GM23338 (cell line): ENCODE data around the gene IFNB1. TPM values are rescaled to one million over a fixed set of nuclear protein-coding genes. Genes with fewer than 3 reads are reported as not detected.

Experiments
- ATAC-seq: fragments of 200-7000 bp; cut with Tn5 transposase; 3 replicates; pipeline ENCODE4 v1.9.1; 2020
- DNase-seq: peaks from one replicate; pipeline ENCODE4 v3.0.0-alpha.2; 2015; ENCODE audit warnings: low spot score
- H2AFZ ChIP-seq: fragments of 200-600 bp; sonication (generic); 2 replicates; pipeline ENCODE4 v1.8.0; 2016; ENCODE audit warnings: antibody characterized with exemption, mild to moderate bottlenecking, moderate library complexity
- H3F3A ChIP-seq: fragments of 200-600 bp; sonication (generic); replicated peaks from 2 replicates; pipeline ENCODE4 v1.8.0; 2017; ENCODE audit warnings: antibody characterized with exemption, mixed run types, low read depth
- H3K27ac ChIP-seq: fragments of 200-600 bp; sonication (generic); 2 replicates; pipeline ENCODE4 v1.6.1; 2016; ENCODE audit warnings: low read depth
- H3K27me3 ChIP-seq: fragments of 200-600 bp; sonication (generic); 2 replicates; pipeline ENCODE4 v1.8.0; 2016; ENCODE audit warnings: mild to moderate bottlenecking, mixed run types, moderate library complexity; ENCODE audit not compliant: insufficient read depth
- H3K36me3 ChIP-seq: fragments of 200-600 bp; sonication (generic); 2 replicates; pipeline ENCODE4 v1.8.0; 2016; ENCODE audit warnings: mild to moderate bottlenecking; ENCODE audit not compliant: insufficient read depth
- H3K4me1 ChIP-seq: fragments of 200-600 bp; sonication (generic); 2 replicates; pipeline ENCODE4 v1.8.0; 2016; ENCODE audit warnings: mild to moderate bottlenecking, moderate library complexity; ENCODE audit not compliant: insufficient read depth
- H3K4me2 ChIP-seq: fragments of 200-600 bp; sonication (generic); 2 replicates; pipeline ENCODE4 v1.7.1; 2017; ENCODE audit warnings: mixed run types
- H3K4me3 ChIP-seq: fragments of 200-600 bp; sonication (generic); 2 replicates; pipeline ENCODE4 v1.6.1; 2016; ENCODE audit warnings: mixed run types
- H3K79me2 ChIP-seq: fragments of 200-600 bp; sonication (generic); replicated peaks from 2 replicates; pipeline ENCODE4 v1.8.0; 2017; ENCODE audit warnings: mild to moderate bottlenecking; ENCODE audit not compliant: insufficient read depth
- H3K9me2 ChIP-seq: fragments of 200-600 bp; sonication (generic); 2 replicates; pipeline ENCODE4 v1.8.0; 2017; ENCODE audit not compliant: insufficient read depth
- H4K20me1 ChIP-seq: fragments of 200-600 bp; sonication (generic); replicated peaks from 2 replicates; pipeline ENCODE4 v1.8.0; 2017; ENCODE audit warnings: mild to moderate bottlenecking; ENCODE audit not compliant: insufficient read depth
- H3K27ac Mint-ChIP-seq: 2 replicates; pipeline ENCODE4 v1.8.0; 2020; ENCODE audit warnings: inconsistent platforms, mild to moderate bottlenecking, moderate library complexity, mixed read lengths
- H3K27me3 Mint-ChIP-seq: 3 replicates; pipeline ENCODE4 v1.8.0; 2022; ENCODE audit warnings: low read depth, mild to moderate bottlenecking, moderate library complexity, mixed read lengths, inconsistent platforms; ENCODE audit not compliant: insufficient read depth, poor library complexity
- H3K36me3 Mint-ChIP-seq: 3 replicates; pipeline ENCODE4 v1.8.0; 2021; ENCODE audit warnings: low read depth, mild to moderate bottlenecking, inconsistent platforms, moderate library complexity, mixed read lengths
- H3K4me1 Mint-ChIP-seq: 3 replicates; pipeline ENCODE4 v1.8.0; 2020; ENCODE audit warnings: mild to moderate bottlenecking, inconsistent platforms, mixed read lengths
- H3K4me3 Mint-ChIP-seq: 3 replicates; pipeline ENCODE4 v1.8.0; 2021; ENCODE audit warnings: moderate library complexity, mild to moderate bottlenecking, inconsistent platforms, mixed read lengths
- H3K9me3 Mint-ChIP-seq: 3 replicates; pipeline ENCODE4 v1.8.0; 2020; ENCODE audit warnings: moderate library complexity, mild to moderate bottlenecking, inconsistent platforms, mixed read lengths
- CREB1 ChIP-seq: fragments of 250-450 bp; sonication (Bioruptor Pico); IDR thresholded peaks from 2 replicates; pipeline ENCODE4 v1.5.0; 2020; ENCODE audit warnings: low read depth, mild to moderate bottlenecking, moderate library complexity
- EZH2 ChIP-seq: fragments of 200-600 bp; sonication (generic); IDR thresholded peaks from one replicate; pipeline ENCODE4 v1.8.0; 2017; ENCODE audit warnings: antibody characterized with exemption, mild to moderate bottlenecking, low read depth; ENCODE audit not compliant: unreplicated experiment
- EZH2phosphoT487 ChIP-seq: fragments of 200-600 bp; sonication (generic); IDR thresholded peaks from one replicate; pipeline ENCODE4 v1.8.1; 2018; ENCODE audit warnings: antibody characterized with exemption; ENCODE audit not compliant: unreplicated experiment
- JUNB ChIP-seq: IDR thresholded peaks from one replicate; pipeline ENCODE4 v1.6.1; 2016; ENCODE audit warnings: antibody characterized with exemption; ENCODE audit not compliant: unreplicated experiment
- NANOG ChIP-seq: IDR thresholded peaks from 2 replicates; pipeline ENCODE4 v1.6.1; 2016; ENCODE audit warnings: antibody characterized with exemption, borderline replicate concordance
- POLR2AphosphoS5 ChIP-seq: IDR thresholded peaks from 2 replicates; pipeline ENCODE4 v1.6.1; 2016; ENCODE audit warnings: antibody characterized with exemption, low read depth
- STAT1 ChIP-seq: IDR thresholded peaks from one replicate; pipeline ENCODE4 v1.6.1; 2016; ENCODE audit warnings: antibody characterized with exemption; ENCODE audit not compliant: unreplicated experiment
- ZNF114 ChIP-seq: fragments of 250-450 bp; sonication (Bioruptor Pico); IDR thresholded peaks from 2 replicates; pipeline ENCODE4 v1.5.0; 2020; ENCODE audit warnings: mild to moderate bottlenecking, moderate library complexity
- ZNF331 ChIP-seq: fragments of 250-450 bp; sonication (Bioruptor Pico); IDR thresholded peaks from 2 replicates; pipeline ENCODE4 v1.5.0; 2020; ENCODE audit warnings: low read depth, mild to moderate bottlenecking, moderate library complexity
- polyA plus RNA-seq: library from polyadenylated mRNA; unstranded; fragments of >200 nt; fragmentation: Nextera tagmentation; extraction: Ambion mirVana; gene quantifications from 2 replicates; pipeline ENCODE4 v1.2.1, GENCODE V29; 2016
- total RNA-seq: library from RNA; depleted of rRNA; stranded (reverse); fragments of >200 nt; shearing (Covaris generic); gene quantifications from 2 replicates; pipeline ENCODE4 v1.2.3, GENCODE V29; 2014
- TF ChIP-seq, protein P1 (sequence below), 2 experiments: fragments of 200-600 bp in 1 of 2; sonication (generic) in 1 of 2; conservative IDR thresholded peaks; 2 replicates each; pipeline versions ENCODE4 v1.5.1 to v1.6.1; 2016 to 2017; ENCODE audit warnings: antibody characterized with exemption in 2 of 2, low read depth in 2 of 2, mild to moderate bottlenecking in 2 of 2, moderate library complexity in 1 of 2
- TF ChIP-seq, protein P2 (sequence below): IDR thresholded peaks from one replicate; pipeline ENCODE4 v1.6.1; 2018; ENCODE audit warnings: antibody characterized with exemption; ENCODE audit not compliant: unreplicated experiment
- TF ChIP-seq, protein P3 (sequence below): IDR thresholded peaks from 2 replicates; pipeline ENCODE4 v1.6.1; 2016; ENCODE audit warnings: antibody characterized with exemption
- TF ChIP-seq, protein P4 (sequence below): fragments of 250-450 bp; sonication (Bioruptor Pico); IDR thresholded peaks from 2 replicates; pipeline ENCODE4 v1.5.0; 2020; ENCODE audit warnings: mild to moderate bottlenecking, moderate library complexity

Gene IFNB1
- total and polyA plus RNA-seq, 2 experiments from 2014 or later = not detected

DNA sequence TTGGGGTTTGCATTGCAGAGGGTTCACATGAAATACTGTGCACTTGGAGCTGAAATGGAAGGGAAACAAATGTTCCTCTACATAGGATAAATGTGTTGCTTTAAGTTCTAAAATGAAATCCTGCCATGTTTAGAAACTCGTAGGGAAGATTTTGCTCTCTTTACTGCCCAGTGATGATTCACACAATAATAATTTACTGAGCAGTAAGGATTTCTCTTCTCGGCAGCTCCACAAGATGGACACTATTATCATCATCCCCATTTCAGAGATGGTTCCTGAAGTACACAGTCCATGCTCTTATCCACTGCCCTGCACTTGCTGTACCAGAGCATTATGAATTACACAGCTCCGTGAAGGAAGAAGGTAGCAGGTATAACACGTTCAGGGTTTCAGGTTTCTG is 50.4 kb downstream of the IFNB1 start:
- Histone ChIP-seq H3K4me1 (peaks cover 21% of the 10 kb centered on the region), H4K20me1 (no peaks in the 10 kb centered on the region), H2AFZ (no peak overlapping the region), H3K9me2 (no peaks in the 10 kb centered on the region), H3K79me2 (no peaks in the 10 kb centered on the region), H3F3A (peaks cover 5% of the 10 kb centered on the region; the same call in 1 of the 2 replicates), H3K27ac (no peak overlapping the region), H3K4me2 (no peak overlapping the region), H3K4me3 (no peak overlapping the region), H3K36me3 (no peaks in the 10 kb centered on the region), H3K27me3 (peaks cover under 1% of the 10 kb centered on the region; the same call in 1 of the 2 replicates)
- ATAC-seq = no peak
- H3K4me1 Mint-ChIP-seq = peaks cover 3% of the 10 kb centered on the region; the same call in 2 of the 3 replicates
- no peak overlapping the region for H3K4me3 Mint-ChIP-seq
- no peak for DNase-seq
- peaks cover under 1% of the 10 kb centered on the region; the same call in 1 of the 3 replicates for H3K9me3 Mint-ChIP-seq
- H3K27me3 Mint-ChIP-seq = peaks cover under 1% of the 10 kb centered on the region
- no peak overlapping the region for H3K27ac Mint-ChIP-seq
- H3K36me3 Mint-ChIP-seq = peaks cover 1% of the 10 kb centered on the region; the same call in 1 of the 3 replicates
- TF ChIP-seq ZNF114 (CRISPR knock-in tag) (no peak), JUNB (no peak), NANOG (no peak), STAT1 (no peak), ZNF331 (no peak), POLR2AphosphoS5 (no peak), EZH2phosphoT487 (no peak), CREB1 (CRISPR knock-in tag) (no peak), EZH2 (no peak)
- TF ChIP-seq, protein P1, sequence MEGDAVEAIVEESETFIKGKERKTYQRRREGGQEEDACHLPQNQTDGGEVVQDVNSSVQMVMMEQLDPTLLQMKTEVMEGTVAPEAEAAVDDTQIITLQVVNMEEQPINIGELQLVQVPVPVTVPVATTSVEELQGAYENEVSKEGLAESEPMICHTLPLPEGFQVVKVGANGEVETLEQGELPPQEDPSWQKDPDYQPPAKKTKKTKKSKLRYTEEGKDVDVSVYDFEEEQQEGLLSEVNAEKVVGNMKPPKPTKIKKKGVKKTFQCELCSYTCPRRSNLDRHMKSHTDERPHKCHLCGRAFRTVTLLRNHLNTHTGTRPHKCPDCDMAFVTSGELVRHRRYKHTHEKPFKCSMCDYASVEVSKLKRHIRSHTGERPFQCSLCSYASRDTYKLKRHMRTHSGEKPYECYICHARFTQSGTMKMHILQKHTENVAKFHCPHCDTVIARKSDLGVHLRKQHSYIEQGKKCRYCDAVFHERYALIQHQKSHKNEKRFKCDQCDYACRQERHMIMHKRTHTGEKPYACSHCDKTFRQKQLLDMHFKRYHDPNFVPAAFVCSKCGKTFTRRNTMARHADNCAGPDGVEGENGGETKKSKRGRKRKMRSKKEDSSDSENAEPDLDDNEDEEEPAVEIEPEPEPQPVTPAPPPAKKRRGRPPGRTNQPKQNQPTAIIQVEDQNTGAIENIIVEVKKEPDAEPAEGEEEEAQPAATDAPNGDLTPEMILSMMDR (conservative IDR thresholded peaks at IDR 0.05; ENCODE audit: low read depth in 2 of 2) = no peak
- TF ChIP-seq, protein P2, sequence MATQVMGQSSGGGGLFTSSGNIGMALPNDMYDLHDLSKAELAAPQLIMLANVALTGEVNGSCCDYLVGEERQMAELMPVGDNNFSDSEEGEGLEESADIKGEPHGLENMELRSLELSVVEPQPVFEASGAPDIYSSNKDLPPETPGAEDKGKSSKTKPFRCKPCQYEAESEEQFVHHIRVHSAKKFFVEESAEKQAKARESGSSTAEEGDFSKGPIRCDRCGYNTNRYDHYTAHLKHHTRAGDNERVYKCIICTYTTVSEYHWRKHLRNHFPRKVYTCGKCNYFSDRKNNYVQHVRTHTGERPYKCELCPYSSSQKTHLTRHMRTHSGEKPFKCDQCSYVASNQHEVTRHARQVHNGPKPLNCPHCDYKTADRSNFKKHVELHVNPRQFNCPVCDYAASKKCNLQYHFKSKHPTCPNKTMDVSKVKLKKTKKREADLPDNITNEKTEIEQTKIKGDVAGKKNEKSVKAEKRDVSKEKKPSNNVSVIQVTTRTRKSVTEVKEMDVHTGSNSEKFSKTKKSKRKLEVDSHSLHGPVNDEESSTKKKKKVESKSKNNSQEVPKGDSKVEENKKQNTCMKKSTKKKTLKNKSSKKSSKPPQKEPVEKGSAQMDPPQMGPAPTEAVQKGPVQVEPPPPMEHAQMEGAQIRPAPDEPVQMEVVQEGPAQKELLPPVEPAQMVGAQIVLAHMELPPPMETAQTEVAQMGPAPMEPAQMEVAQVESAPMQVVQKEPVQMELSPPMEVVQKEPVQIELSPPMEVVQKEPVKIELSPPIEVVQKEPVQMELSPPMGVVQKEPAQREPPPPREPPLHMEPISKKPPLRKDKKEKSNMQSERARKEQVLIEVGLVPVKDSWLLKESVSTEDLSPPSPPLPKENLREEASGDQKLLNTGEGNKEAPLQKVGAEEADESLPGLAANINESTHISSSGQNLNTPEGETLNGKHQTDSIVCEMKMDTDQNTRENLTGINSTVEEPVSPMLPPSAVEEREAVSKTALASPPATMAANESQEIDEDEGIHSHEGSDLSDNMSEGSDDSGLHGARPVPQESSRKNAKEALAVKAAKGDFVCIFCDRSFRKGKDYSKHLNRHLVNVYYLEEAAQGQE = no peak
- TF ChIP-seq, protein P3, sequence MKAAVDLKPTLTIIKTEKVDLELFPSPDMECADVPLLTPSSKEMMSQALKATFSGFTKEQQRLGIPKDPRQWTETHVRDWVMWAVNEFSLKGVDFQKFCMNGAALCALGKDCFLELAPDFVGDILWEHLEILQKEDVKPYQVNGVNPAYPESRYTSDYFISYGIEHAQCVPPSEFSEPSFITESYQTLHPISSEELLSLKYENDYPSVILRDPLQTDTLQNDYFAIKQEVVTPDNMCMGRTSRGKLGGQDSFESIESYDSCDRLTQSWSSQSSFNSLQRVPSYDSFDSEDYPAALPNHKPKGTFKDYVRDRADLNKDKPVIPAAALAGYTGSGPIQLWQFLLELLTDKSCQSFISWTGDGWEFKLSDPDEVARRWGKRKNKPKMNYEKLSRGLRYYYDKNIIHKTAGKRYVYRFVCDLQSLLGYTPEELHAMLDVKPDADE = no peak
- TF ChIP-seq, protein P4, sequence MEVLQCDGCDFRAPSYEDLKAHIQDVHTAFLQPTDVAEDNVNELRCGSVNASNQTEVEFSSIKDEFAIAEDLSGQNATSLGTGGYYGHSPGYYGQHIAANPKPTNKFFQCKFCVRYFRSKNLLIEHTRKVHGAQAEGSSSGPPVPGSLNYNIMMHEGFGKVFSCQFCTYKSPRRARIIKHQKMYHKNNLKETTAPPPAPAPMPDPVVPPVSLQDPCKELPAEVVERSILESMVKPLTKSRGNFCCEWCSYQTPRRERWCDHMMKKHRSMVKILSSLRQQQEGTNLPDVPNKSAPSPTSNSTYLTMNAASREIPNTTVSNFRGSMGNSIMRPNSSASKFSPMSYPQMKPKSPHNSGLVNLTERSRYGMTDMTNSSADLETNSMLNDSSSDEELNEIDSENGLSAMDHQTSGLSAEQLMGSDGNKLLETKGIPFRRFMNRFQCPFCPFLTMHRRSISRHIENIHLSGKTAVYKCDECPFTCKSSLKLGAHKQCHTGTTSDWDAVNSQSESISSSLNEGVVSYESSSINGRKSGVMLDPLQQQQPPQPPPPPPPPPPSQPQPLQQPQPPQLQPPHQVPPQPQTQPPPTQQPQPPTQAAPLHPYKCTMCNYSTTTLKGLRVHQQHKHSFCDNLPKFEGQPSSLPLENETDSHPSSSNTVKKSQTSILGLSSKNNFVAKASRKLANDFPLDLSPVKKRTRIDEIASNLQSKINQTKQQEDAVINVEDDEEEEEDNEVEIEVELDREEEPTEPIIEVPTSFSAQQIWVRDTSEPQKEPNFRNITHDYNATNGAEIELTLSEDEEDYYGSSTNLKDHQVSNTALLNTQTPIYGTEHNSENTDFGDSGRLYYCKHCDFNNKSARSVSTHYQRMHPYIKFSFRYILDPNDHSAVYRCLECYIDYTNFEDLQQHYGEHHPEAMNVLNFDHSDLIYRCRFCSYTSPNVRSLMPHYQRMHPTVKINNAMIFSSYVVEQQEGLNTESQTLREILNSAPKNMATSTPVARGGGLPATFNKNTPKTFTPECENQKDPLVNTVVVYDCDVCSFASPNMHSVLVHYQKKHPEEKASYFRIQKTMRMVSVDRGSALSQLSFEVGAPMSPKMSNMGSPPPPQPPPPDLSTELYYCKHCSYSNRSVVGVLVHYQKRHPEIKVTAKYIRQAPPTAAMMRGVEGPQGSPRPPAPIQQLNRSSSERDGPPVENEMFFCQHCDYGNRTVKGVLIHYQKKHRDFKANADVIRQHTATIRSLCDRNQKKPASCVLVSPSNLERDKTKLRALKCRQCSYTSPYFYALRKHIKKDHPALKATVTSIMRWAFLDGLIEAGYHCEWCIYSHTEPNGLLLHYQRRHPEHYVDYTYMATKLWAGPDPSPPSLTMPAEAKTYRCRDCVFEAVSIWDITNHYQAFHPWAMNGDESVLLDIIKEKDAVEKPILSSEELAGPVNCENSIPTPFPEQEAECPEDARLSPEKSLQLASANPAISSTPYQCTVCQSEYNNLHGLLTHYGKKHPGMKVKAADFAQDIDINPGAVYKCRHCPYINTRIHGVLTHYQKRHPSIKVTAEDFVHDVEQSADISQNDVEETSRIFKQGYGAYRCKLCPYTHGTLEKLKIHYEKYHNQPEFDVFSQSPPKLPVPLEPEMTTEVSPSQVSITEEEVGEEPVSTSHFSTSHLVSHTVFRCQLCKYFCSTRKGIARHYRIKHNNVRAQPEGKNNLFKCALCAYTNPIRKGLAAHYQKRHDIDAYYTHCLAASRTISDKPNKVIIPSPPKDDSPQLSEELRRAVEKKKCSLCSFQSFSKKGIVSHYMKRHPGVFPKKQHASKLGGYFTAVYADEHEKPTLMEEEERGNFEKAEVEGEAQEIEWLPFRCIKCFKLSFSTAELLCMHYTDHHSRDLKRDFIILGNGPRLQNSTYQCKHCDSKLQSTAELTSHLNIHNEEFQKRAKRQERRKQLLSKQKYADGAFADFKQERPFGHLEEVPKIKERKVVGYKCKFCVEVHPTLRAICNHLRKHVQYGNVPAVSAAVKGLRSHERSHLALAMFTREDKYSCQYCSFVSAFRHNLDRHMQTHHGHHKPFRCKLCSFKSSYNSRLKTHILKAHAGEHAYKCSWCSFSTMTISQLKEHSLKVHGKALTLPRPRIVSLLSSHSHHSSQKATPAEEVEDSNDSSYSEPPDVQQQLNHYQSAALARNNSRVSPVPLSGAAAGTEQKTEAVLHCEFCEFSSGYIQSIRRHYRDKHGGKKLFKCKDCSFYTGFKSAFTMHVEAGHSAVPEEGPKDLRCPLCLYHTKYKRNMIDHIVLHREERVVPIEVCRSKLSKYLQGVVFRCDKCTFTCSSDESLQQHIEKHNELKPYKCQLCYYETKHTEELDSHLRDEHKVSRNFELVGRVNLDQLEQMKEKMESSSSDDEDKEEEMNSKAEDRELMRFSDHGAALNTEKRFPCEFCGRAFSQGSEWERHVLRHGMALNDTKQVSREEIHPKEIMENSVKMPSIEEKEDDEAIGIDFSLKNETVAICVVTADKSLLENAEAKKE = no peak
